ENCODE results near the gene EP400. TPM values are rescaled to one million over a fixed set of nuclear protein-coding genes. Genes with fewer than 3 reads are reported as not detected.

EP400 gene
- total and polyA plus RNA-seq, 4 donors: 14.4 to 50.6 (median 30.8) TPM

GRCh38 chr12:131917711-131918306 is 31.9 kb upstream of the EP400 start:
- WGBS (ENCODE audit: insufficient coverage): 90% methylated on average over 15 of the region's 18 CpGs
- peaks cover 2% of the 10 kb centered on the region for H3K4me1 ChIP-seq (ENCODE audit: control insufficient read depth, insufficient read depth, low read length)
- no peaks in the 10 kb centered on the region for H3K27me3 ChIP-seq (ENCODE audit: control insufficient read depth, insufficient read depth, low read length)
- H3K27ac ChIP-seq (ENCODE audit: low read depth, low read length): no peak overlapping the region
- no peak for DNase-seq (ENCODE audit: low read depth in 4 of 6, low spot score in 6 of 6)
- H3K9me3 ChIP-seq (ENCODE audit: control insufficient read depth, insufficient read depth, low read length): no peaks in the 10 kb centered on the region
- no peak overlapping the region for H3K4me3 ChIP-seq (ENCODE audit: low read depth, low read length)
- H3K36me3 ChIP-seq (ENCODE audit: control insufficient read depth, insufficient read depth, low read length): peaks cover 100% of the 10 kb centered on the region

- no peak for DNase-seq (ENCODE audit: low read depth in 4 of 6, low spot score in 6 of 6)
- WGBS (ENCODE audit: insufficient coverage): 93% methylated on average over 14 of the region's 20 CpGs
These were observed 31.3 kb upstream of the EP400 start for GRCh38 chr12:131918311-131919050.

GRCh38 chr12:131919051-131919347 is 30.7 kb upstream of the EP400 start:
- Histone ChIP-seq H3K9me3 (ENCODE audit: control insufficient read depth, insufficient read depth, low read length) (no peaks in the 10 kb centered on the region), H3K27ac (ENCODE audit: low read depth, low read length) (no peak overlapping the region), H3K4me1 (ENCODE audit: control insufficient read depth, insufficient read depth, low read length) (no peaks in the 10 kb centered on the region), H3K4me3 (ENCODE audit: low read depth, low read length) (no peak overlapping the region), H3K27me3 (ENCODE audit: control insufficient read depth, insufficient read depth, low read length) (no peaks in the 10 kb centered on the region), H3K36me3 (ENCODE audit: control insufficient read depth, insufficient read depth, low read length) (peaks cover 96% of the 10 kb centered on the region)
- DNase-seq (ENCODE audit: low read depth in 4 of 6, low spot score in 6 of 6): no peak
- 97% methylated on average over 19 of the region's 19 CpGs for WGBS (ENCODE audit: insufficient coverage)

More at GRCh38 chr12:131918311-131919050, 31.3 kb upstream of the EP400 start:
- Histone ChIP-seq H3K4me3 (ENCODE audit: low read depth, low read length) (no peak overlapping the region), H3K27ac (ENCODE audit: low read depth, low read length) (no peak overlapping the region), H3K9me3 (ENCODE audit: control insufficient read depth, insufficient read depth, low read length) (no peaks in the 10 kb centered on the region), H3K27me3 (ENCODE audit: control insufficient read depth, insufficient read depth, low read length) (no peaks in the 10 kb centered on the region), H3K36me3 (ENCODE audit: control insufficient read depth, insufficient read depth, low read length) (peaks cover 100% of the 10 kb centered on the region), H3K4me1 (ENCODE audit: control insufficient read depth, insufficient read depth, low read length) (no peaks in the 10 kb centered on the region)

GRCh38 chr12:131919366-131920156 is 30.2 kb upstream of the EP400 start:
- Histone ChIP-seq H3K9me3 (ENCODE audit: control insufficient read depth, insufficient read depth, low read length) (no peaks in the 10 kb centered on the region), H3K4me3 (ENCODE audit: low read depth, low read length) (no peak overlapping the region), H3K4me1 (ENCODE audit: control insufficient read depth, insufficient read depth, low read length) (no peaks in the 10 kb centered on the region), H3K27ac (ENCODE audit: low read depth, low read length) (no peak overlapping the region), H3K36me3 (ENCODE audit: control insufficient read depth, insufficient read depth, low read length) (peaks cover 90% of the 10 kb centered on the region), H3K27me3 (ENCODE audit: control insufficient read depth, insufficient read depth, low read length) (no peaks in the 10 kb centered on the region)
- no peak for DNase-seq (ENCODE audit: low read depth in 4 of 6, low spot score in 6 of 6)
- 94% methylated on average over 37 of the region's 37 CpGs for WGBS (ENCODE audit: insufficient coverage)

DNA sequence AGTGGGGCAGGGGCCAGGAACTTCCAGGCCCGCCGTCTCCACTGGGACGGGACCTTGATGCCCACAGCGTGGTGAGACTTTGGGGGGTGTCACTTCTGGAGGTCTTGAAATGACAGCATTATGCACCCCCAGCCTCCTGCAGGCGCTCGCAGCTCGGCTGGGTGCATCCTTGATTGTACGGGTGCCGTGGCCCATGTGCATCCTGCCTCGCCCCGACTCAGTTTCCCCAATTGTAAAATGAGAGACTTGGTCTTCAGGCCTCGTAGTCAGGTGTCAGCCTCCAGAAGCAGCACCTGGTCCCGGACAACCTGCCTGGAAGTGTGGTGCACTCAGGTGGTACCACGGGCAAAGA is 29.6 kb upstream of the EP400 start:
- no peak overlapping the region for H3K4me3 ChIP-seq (ENCODE audit: low read depth, low read length)
- H3K36me3 ChIP-seq (ENCODE audit: control insufficient read depth, insufficient read depth, low read length): peaks cover 84% of the 10 kb centered on the region
- no peak overlapping the region for H3K27ac ChIP-seq (ENCODE audit: low read depth, low read length)
- DNase-seq (ENCODE audit: low read depth in 4 of 6, low spot score in 6 of 6): no peak
- no peaks in the 10 kb centered on the region for H3K4me1 ChIP-seq (ENCODE audit: control insufficient read depth, insufficient read depth, low read length)
- 93% methylated on average over 14 of the region's 14 CpGs for WGBS (ENCODE audit: insufficient coverage)
- no peaks in the 10 kb centered on the region for H3K9me3 ChIP-seq (ENCODE audit: control insufficient read depth, insufficient read depth, low read length)
- H3K27me3 ChIP-seq (ENCODE audit: control insufficient read depth, insufficient read depth, low read length): no peaks in the 10 kb centered on the region

DNA sequence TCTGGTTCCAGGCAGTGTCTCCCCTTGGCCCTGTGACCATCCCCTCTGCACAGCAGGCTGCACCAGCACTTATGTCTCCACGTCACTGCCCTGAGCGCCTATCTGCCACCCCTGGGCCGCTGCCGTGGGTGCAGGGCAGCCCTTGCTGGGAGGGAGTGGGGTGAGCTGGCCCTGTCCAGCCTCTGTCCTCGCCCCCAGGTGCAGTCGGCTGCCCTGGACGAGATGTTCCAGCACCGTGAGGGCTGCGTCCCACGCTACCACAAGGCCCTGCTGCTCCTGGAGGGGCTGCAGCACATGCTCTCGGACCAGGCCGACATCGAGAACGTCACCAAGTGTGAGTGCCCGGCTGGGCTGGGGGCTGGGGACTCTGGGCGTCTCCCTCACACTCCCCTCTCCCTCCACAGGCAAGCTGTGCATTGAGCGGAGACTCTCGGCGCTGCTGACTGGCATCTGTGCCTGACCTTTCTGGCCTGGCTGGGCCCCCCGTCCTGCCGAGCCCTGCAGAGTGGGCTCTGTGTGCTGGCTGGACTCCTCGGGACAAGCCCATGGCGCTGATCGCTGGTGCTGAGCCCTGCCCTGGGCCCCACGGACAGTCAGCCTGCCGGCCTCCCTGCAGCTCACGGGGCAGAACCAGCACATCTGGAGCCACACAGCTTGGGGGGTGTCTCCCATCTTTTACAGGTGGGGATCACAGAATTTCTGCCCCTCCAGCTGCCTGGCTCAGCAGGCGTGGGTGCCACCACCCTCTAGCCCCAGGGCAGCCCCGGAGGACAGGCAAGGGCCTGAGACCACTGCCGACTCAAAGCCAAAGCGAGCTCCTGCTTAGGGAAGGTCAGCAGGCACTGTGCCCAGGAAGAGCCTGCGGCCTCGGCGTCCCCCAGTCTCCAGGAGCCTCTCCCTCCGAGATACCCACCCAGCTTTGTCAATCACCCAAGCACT is 28.6 kb upstream of the EP400 start:
- H3K4me1 ChIP-seq (ENCODE audit: control insufficient read depth, insufficient read depth, low read length): no peaks in the 10 kb centered on the region
- DNase-seq (ENCODE audit: low read depth in 4 of 6, low spot score in 6 of 6): no peak
- no peak overlapping the region for H3K27ac ChIP-seq (ENCODE audit: low read depth, low read length)
- H3K27me3 ChIP-seq (ENCODE audit: control insufficient read depth, insufficient read depth, low read length): no peaks in the 10 kb centered on the region
- H3K4me3 ChIP-seq (ENCODE audit: low read depth, low read length): no peak overlapping the region
- WGBS (ENCODE audit: insufficient coverage): 88% methylated on average over 32 of the region's 35 CpGs
- H3K9me3 ChIP-seq (ENCODE audit: control insufficient read depth, insufficient read depth, low read length): no peaks in the 10 kb centered on the region
- H3K36me3 ChIP-seq (ENCODE audit: control insufficient read depth, insufficient read depth, low read length): peaks cover 74% of the 10 kb centered on the region

DNA sequence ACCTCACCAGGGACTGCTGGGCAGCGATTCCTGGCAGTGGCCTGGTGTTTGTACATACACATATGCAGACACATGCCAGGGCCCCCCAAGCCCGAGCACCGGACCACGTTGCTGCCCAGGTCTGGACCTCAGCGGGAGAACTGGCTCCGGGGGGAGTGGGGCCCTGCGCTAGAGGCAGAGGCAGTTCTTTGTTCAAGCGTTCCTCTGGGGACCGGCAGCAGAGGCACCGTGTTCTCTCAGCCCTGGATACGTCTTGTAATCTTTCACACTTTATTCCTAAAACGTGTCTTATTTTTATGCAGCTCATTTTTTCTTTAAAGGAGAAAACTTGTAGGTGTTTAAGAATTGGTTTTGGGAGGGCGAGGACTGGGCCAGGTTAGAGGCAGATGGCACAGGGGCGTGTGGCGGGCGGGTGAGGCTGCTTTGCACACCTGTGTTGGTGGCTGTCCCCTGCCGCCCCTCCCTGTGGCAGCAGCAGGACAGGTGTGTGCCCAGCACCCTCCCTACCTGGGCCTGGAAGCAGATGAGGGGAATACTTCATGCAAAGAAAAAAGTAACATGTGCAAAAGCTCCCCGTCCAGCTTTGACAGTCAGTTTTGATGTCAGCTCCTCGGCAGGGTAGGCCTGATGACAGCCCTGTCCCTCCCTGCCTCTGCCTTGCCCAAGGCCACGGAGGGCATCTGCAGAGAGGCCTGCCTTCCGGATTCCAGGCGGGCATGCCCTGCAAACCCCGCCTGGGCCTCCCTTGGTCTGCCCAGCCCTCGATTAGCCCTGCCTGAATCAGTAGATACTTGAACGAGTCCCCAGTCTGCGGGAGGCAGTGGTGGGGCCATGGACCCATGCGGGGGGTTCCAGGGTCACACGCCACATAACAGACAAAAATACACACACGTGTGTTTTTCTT is 27.6 kb upstream of the EP400 start:
- H3K9me3 ChIP-seq (ENCODE audit: control insufficient read depth, insufficient read depth, low read length): no peaks in the 10 kb centered on the region
- no peak overlapping the region for H3K27ac ChIP-seq (ENCODE audit: low read depth, low read length)
- no peaks in the 10 kb centered on the region for H3K4me1 ChIP-seq (ENCODE audit: control insufficient read depth, insufficient read depth, low read length)
- no peak for DNase-seq (ENCODE audit: low read depth in 4 of 6, low spot score in 6 of 6)
- 85% methylated on average over 18 of the region's 29 CpGs for WGBS (ENCODE audit: insufficient coverage)
- H3K27me3 ChIP-seq (ENCODE audit: control insufficient read depth, insufficient read depth, low read length): no peaks in the 10 kb centered on the region
- H3K4me3 ChIP-seq (ENCODE audit: low read depth, low read length): no peak overlapping the region
- H3K36me3 ChIP-seq (ENCODE audit: control insufficient read depth, insufficient read depth, low read length): peaks cover 64% of the 10 kb centered on the region

- 89% methylated on average over 12 of the region's 13 CpGs for WGBS (ENCODE audit: insufficient coverage)
These were observed 27.0 kb upstream of the EP400 start for GRCh38 chr12:131922772-131923171.

More at GRCh38 chr12:131922772-131923171, 27.0 kb upstream of the EP400 start:
- Histone ChIP-seq H3K4me1 (ENCODE audit: control insufficient read depth, insufficient read depth, low read length) (no peaks in the 10 kb centered on the region), H3K4me3 (ENCODE audit: low read depth, low read length) (no peak overlapping the region), H3K27ac (ENCODE audit: low read depth, low read length) (no peak overlapping the region), H3K36me3 (ENCODE audit: control insufficient read depth, insufficient read depth, low read length) (peaks cover 58% of the 10 kb centered on the region), H3K9me3 (ENCODE audit: control insufficient read depth, insufficient read depth, low read length) (no peaks in the 10 kb centered on the region), H3K27me3 (ENCODE audit: control insufficient read depth, insufficient read depth, low read length) (no peaks in the 10 kb centered on the region)
- no peak for DNase-seq (ENCODE audit: low read depth in 4 of 6, low spot score in 6 of 6)
